Nephron progenitor cell (in vitro differentiated cells): ENCODE data around the gene CUBN.

Source experiments
- DNase-seq: peaks from one replicate; pipeline ENCODE4 v3.0.0; 2021
- H3K27ac Mint-ChIP-seq: 2 replicates; pipeline ENCODE4 v1.8.0; 2021; ENCODE audit warnings: mild to moderate bottlenecking, moderate library complexity, mixed read lengths
- H3K27me3 Mint-ChIP-seq: 2 replicates; pipeline ENCODE4 v1.8.0; 2021; ENCODE audit warnings: mild to moderate bottlenecking, low read depth, mixed read lengths; ENCODE audit not compliant: poor library complexity
- H3K36me3 Mint-ChIP-seq: 2 replicates; pipeline ENCODE4 v1.8.0; 2021; ENCODE audit warnings: low read depth, mixed read lengths
- H3K4me1 Mint-ChIP-seq: 2 replicates; pipeline ENCODE4 v1.8.0; 2021; ENCODE audit warnings: mixed read lengths
- H3K4me3 Mint-ChIP-seq: 2 replicates; pipeline ENCODE4 v1.8.0; 2021; ENCODE audit warnings: mild to moderate bottlenecking, moderate library complexity, mixed read lengths
- H3K9me3 Mint-ChIP-seq: 2 replicates; pipeline ENCODE4 v1.8.0; 2021; ENCODE audit warnings: mild to moderate bottlenecking, moderate library complexity, mixed read lengths
- CTCF ChIP-seq: fragments of 200-600 bp; sonication (generic); IDR thresholded peaks from 2 replicates; pipeline ENCODE4 v1.5.0; 2021; ENCODE audit warnings: antibody characterized with exemption

CUBN gene

GRCh38 chr10:17003151-17003550 is 126.5 kb downstream of the CUBN start:
- no peak for TF ChIP-seq CTCF
- no peaks in the 10 kb centered on the region for H3K27me3 Mint-ChIP-seq
- H3K27ac Mint-ChIP-seq: peak overlapping the region; percentile 17
- peaks cover 48% of the 10 kb centered on the region for H3K4me1 Mint-ChIP-seq
- peaks cover 25% of the 10 kb centered on the region for H3K9me3 Mint-ChIP-seq
- no peaks in the 10 kb centered on the region for H3K36me3 Mint-ChIP-seq
- no peak for DNase-seq
- H3K4me3 Mint-ChIP-seq: no peak overlapping the region

- H3K27me3 Mint-ChIP-seq: peaks cover 3% of the 10 kb centered on the region
- no peak for TF ChIP-seq CTCF
- DNase-seq: no peak
- peaks cover 25% of the 10 kb centered on the region for H3K9me3 Mint-ChIP-seq
- no peaks in the 10 kb centered on the region for H3K36me3 Mint-ChIP-seq
- H3K4me1 Mint-ChIP-seq: peaks cover 44% of the 10 kb centered on the region
- H3K27ac Mint-ChIP-seq: no peak overlapping the region
- H3K4me3 Mint-ChIP-seq: no peak overlapping the region
Observed at GRCh38 chr10:17001961-17002749, 127.5 kb downstream of the CUBN start.

GRCh38 chr10:17001297-17001744 is 128.3 kb downstream of the CUBN start:
- no peak for TF ChIP-seq CTCF
- Mint-ChIP-seq H3K36me3 (no peaks in the 10 kb centered on the region), H3K4me3 (no peak overlapping the region), H3K27ac (no peak overlapping the region), H3K4me1 (peaks cover 49% of the 10 kb centered on the region), H3K9me3 (peaks cover 19% of the 10 kb centered on the region), H3K27me3 (peaks cover 3% of the 10 kb centered on the region)
- no peak for DNase-seq

- Mint-ChIP-seq H3K9me3 (peaks cover 5% of the 10 kb centered on the region), H3K36me3 (no peaks in the 10 kb centered on the region), H3K4me3 (no peak overlapping the region), H3K27me3 (peaks cover 3% of the 10 kb centered on the region), H3K27ac (peak overlapping the region; percentile 32), H3K4me1 (peaks cover 53% of the 10 kb centered on the region)
- DNase-seq: no peak
- no peak for TF ChIP-seq CTCF
Observed at GRCh38 chr10:16999665-17000451, 129.8 kb downstream of the CUBN start.

GRCh38 chr10:16996530-16996964 is 133.1 kb downstream of the CUBN start:
- H3K27me3 Mint-ChIP-seq: peaks cover 3% of the 10 kb centered on the region
- peak overlapping the region; percentile 94 for H3K27ac Mint-ChIP-seq
- no peak overlapping the region for H3K4me3 Mint-ChIP-seq
- peaks cover 26% of the 10 kb centered on the region for H3K4me1 Mint-ChIP-seq
- no peak for DNase-seq
- TF ChIP-seq CTCF: no peak
- peaks cover 8% of the 10 kb centered on the region for H3K9me3 Mint-ChIP-seq
- H3K36me3 Mint-ChIP-seq: no peaks in the 10 kb centered on the region
